Raji (cell line): Measurements from ENCODE around the gene PFKFB2.

Experiments used
- POLR2A ChIP-seq: IDR thresholded peaks from 2 replicates; pipeline ENCODE4 v1.6.1; 2011; ENCODE audit warnings: low read depth, low read length, control low read depth; ENCODE audit not compliant: insufficient read depth

The PFKFB2 gene

DNA sequence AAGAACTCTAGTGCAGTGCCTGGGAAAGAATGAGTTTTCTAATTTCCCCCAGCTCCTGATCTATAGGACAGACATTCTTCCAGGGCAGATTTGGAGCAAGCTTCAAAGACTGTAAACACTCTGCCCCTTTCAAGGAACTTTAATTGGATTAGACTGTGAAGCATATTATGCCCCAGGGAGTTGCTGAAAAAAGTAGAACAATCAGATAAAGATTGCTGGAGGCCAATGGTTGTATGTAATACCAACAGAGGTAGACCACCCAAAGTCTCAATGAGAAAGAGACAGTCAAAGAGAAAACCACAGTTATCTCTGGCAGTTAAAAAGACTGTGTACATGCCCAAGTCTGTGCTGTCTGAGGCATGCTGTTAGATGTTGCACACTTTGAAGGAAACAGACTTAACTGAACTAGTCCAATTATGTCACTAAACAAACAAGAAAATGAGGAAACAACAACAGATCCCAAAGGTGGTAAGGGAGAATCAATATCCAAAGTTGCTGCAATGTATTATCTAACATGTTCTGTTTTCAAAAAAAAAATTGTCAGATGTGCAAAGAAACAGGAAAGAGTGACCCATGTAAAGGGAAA is 75.4 kb downstream of the PFKFB2 start:
- TF ChIP-seq POLR2A = no peak

DNA sequence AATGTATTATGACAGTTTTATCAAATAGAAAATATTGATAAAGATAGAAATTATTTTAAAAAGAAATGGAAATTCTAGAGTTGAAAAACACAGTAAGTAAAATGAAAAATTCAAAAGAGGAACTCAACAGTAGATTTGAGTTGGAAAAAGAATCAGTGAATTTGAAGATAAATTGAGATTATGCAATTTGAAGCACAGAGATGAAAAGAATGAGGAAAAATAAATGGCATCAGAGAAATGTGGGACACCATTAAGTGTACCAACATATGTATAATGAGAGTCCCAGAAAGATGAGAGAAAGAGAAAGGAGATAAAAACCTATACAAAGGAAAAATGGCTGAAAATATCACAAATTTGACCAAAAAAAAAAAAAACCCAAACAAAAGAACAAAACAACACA is 76.0 kb downstream of the PFKFB2 start:
- TF ChIP-seq POLR2A = no peak
